ENCODE results near the gene OXER1. TPM values are rescaled to one million over a fixed set of nuclear protein-coding genes. Genes with fewer than 3 reads are reported as not detected.

The OXER1 gene
- total and polyA plus RNA-seq, 9 donors, result 0.37 to 7.8 (median 5.8) TPM

GRCh38 chr2:42809819-42810120, 45.8 kb upstream of the OXER1 start:
- peak overlapping the region; percentile 94 to 100 for H3K27ac ChIP-seq
- WGBS, 3 donors, result 0 to 1% (median 0%) methylated on average over 12 to 35 of the region's 35 CpGs
- peak overlapping the region; percentile 69 for H3K4me3 ChIP-seq
- intact Hi-C loops (cut with DNase I), result no loop called here
- TF ChIP-seq EP300 (IDR thresholded peaks at IDR 0.05) (no peak), CTCF (IDR thresholded peaks at IDR 0.05) (peak in 2 of 3 donors; percentile 55 to 68)
- no peaks in the 10 kb centered on the region for H3K36me3 ChIP-seq
- DNase-seq, result peak in 4 of 5 donors; percentile 88 to 92 (median 88)
- H3K4me1 ChIP-seq (ENCODE audit: insufficient read depth), result peaks cover 3% of the 10 kb centered on the region
- no peaks in the 10 kb centered on the region for H3K9me3 ChIP-seq
- H3K27me3 ChIP-seq, result no peaks in the 10 kb centered on the region

- H3K36me3 ChIP-seq, result no peaks in the 10 kb centered on the region
- 32 to 38% (median 37%) methylated on average over 10 of the region's 10 CpGs for WGBS, 3 donors
- DNase-seq, result peak in 3 of 5 donors; percentile 45 to 58 (median 47)
- TF ChIP-seq CTCF (IDR thresholded peaks at IDR 0.05) (no peak), EP300 (IDR thresholded peaks at IDR 0.05) (no peak)
- peak overlapping the region; percentile 94 to 100 for H3K27ac ChIP-seq
- peaks cover 3% of the 10 kb centered on the region for H3K4me1 ChIP-seq (ENCODE audit: insufficient read depth)
- no peaks in the 10 kb centered on the region for H3K9me3 ChIP-seq
- intact Hi-C loops (cut with DNase I), result no loop called here
- H3K4me3 ChIP-seq, result peak overlapping the region; percentile 69
- no peaks in the 10 kb centered on the region for H3K27me3 ChIP-seq
Observed at GRCh38 chr2:42809131-42809818, 45.3 kb upstream of the OXER1 start.

GRCh38 chr2:42808301-42808700, 44.4 kb upstream of the OXER1 start:
- intact Hi-C loops (cut with DNase I), result no loop called here
- Histone ChIP-seq H3K36me3 (no peaks in the 10 kb centered on the region), H3K27ac (no peak overlapping the region), H3K4me1 (ENCODE audit: insufficient read depth) (peaks cover 3% of the 10 kb centered on the region), H3K9me3 (no peaks in the 10 kb centered on the region), H3K27me3 (no peaks in the 10 kb centered on the region), H3K4me3 (no peak overlapping the region)
- no peak for DNase-seq
- 89 to 90% (median 89%) methylated on average over 5 of the region's 5 CpGs for WGBS, 3 donors
- TF ChIP-seq EP300 (IDR thresholded peaks at IDR 0.05), result no peak

GRCh38 chr2:42806786-42807185, 42.9 kb upstream of the OXER1 start:
- DNase-seq, result no peak
- Histone ChIP-seq H3K9me3 (no peaks in the 10 kb centered on the region), H3K27me3 (no peaks in the 10 kb centered on the region), H3K36me3 (no peaks in the 10 kb centered on the region), H3K4me3 (no peak overlapping the region), H3K27ac (no peak overlapping the region), H3K4me1 (ENCODE audit: insufficient read depth) (peaks cover 3% of the 10 kb centered on the region)
- intact Hi-C loops (cut with DNase I), result no loop called here
- 85 to 88% (median 86%) methylated on average over 6 of the region's 6 CpGs for WGBS, 3 donors
- TF ChIP-seq POLR2A (IDR thresholded peaks at IDR 0.05), result no peak
- TF ChIP-seq CTCF (IDR thresholded peaks at IDR 0.05), result no peak
- no peak for TF ChIP-seq EP300 (IDR thresholded peaks at IDR 0.05)

- intact Hi-C loops (cut with DNase I), result no loop called here
- H3K27me3 ChIP-seq, result no peaks in the 10 kb centered on the region
- no peak overlapping the region for H3K27ac ChIP-seq
- DNase-seq, result peak in 1 of 5 donors; percentile 3
- 76 to 83% (median 76%) methylated on average over 5 of the region's 5 CpGs for WGBS, 3 donors
- no peaks in the 10 kb centered on the region for H3K36me3 ChIP-seq
- TF ChIP-seq EP300 (IDR thresholded peaks at IDR 0.05) (no peak), CTCF (IDR thresholded peaks at IDR 0.05) (no peak), POLR2A (IDR thresholded peaks at IDR 0.05) (no peak)
- H3K9me3 ChIP-seq, result no peaks in the 10 kb centered on the region
- no peak overlapping the region for H3K4me3 ChIP-seq
- H3K4me1 ChIP-seq (ENCODE audit: insufficient read depth), result peaks cover 7% of the 10 kb centered on the region
Observed at GRCh38 chr2:42804891-42805290, 41.0 kb upstream of the OXER1 start.
